Activated CD4-positive, alpha-beta T cell treated with anti-CD3 and anti-CD28 coated beads, Interleukin-2, amount 10 ng/mL, durations not matched to agents 24 days and 14 days (primary cell): ENCODE measurements around the gene TTC19. TPM values are rescaled to one million over a fixed set of nuclear protein-coding genes. Genes with fewer than 3 reads are reported as not detected.

Source experiments
- DNase-seq: peaks from one replicate; pipeline ENCODE4 v3.0.0; 2022
- H3K27ac Mint-ChIP-seq: one replicate; pipeline ENCODE4 v1.8.0; 2022; ENCODE audit warnings: mild to moderate bottlenecking, mixed read lengths
- H3K27me3 Mint-ChIP-seq: one replicate; pipeline ENCODE4 v1.8.0; 2022; ENCODE audit warnings: mixed read lengths
- H3K36me3 Mint-ChIP-seq: one replicate; pipeline ENCODE4 v1.8.0; 2022; ENCODE audit warnings: low read depth, mild to moderate bottlenecking, mixed read lengths
- H3K4me1 Mint-ChIP-seq: one replicate; pipeline ENCODE4 v1.8.0; 2021; ENCODE audit warnings: mixed read lengths
- H3K4me3 Mint-ChIP-seq: one replicate; pipeline ENCODE4 v1.8.0; 2022; ENCODE audit warnings: mild to moderate bottlenecking, moderate library complexity, mixed read lengths
- H3K9me3 Mint-ChIP-seq: one replicate; pipeline ENCODE4 v1.8.0; 2021; ENCODE audit warnings: mixed read lengths
- intact Hi-C: fragments of 100-400 bp; cut with micrococcal nuclease; formaldehyde crosslinking; loops from one replicate; pipeline ENCODE4 v1.15.1; 2023
- total RNA-seq: library from RNA; stranded (reverse); gene quantifications from 2 replicates; pipeline ENCODE4 v1.2.3, GENCODE V29; 2022

Gene TTC19
- total RNA-seq, 1 donor from 2014 or later, result 38.9 TPM

GRCh38 chr17:16066125-16066524, 66.5 kb downstream of the TTC19 start:
- no peak for DNase-seq
- peaks cover 9% of the 10 kb centered on the region for H3K4me1 Mint-ChIP-seq
- intact Hi-C loops, result no loop called here
- no peak overlapping the region for H3K4me3 Mint-ChIP-seq
- H3K9me3 Mint-ChIP-seq, result no peaks in the 10 kb centered on the region
- peaks cover 75% of the 10 kb centered on the region for H3K36me3 Mint-ChIP-seq
- no peak overlapping the region for H3K27ac Mint-ChIP-seq
- H3K27me3 Mint-ChIP-seq, result no peaks in the 10 kb centered on the region

DNA sequence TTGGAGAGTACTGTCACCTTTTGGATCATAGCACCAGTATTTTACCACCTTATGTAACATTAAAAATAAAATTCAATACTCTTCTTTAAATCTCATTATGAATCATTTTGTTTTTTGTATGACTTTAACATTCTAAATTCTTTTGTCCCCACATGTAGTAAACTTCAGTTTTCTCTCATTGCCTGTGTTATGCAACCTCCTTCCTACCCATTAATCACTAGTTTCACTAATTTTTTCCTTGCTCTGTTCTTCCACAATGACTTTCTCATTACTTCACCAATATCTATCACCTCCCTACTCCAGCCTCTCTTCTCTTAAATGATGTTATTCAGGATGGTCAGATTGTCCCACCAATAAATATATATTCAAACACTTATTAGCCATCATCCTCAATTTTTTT, 68.7 kb downstream of the TTC19 start:
- H3K27ac Mint-ChIP-seq, result no peak overlapping the region

DNA sequence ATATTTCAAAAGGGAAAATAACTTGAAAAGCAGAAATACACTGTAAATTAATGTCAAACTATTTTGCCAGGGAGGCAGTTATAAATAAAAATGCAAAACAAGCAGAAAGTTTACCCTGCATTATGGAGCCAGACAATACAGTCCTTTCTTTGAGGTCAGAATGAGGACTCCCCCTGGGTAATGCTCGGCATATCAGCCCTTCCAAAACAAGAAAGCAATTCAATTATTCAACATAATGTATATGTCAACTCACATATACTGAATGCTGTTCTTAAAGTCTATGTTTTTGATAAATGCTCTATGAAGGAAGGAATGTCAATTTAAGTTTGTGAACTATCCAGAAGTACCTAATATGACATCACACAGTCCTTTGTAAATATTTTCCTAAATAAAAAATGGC, 72.4 kb downstream of the TTC19 start:
- Mint-ChIP-seq H3K9me3 (no peaks in the 10 kb centered on the region), H3K36me3 (peaks cover 60% of the 10 kb centered on the region), H3K27ac (no peak overlapping the region), H3K27me3 (no peaks in the 10 kb centered on the region), H3K4me3 (no peak overlapping the region), H3K4me1 (peaks cover 8% of the 10 kb centered on the region)
- intact Hi-C loops, result no loop called here
- no peak for DNase-seq

More for the DNA sequence above, 68.7 kb downstream of the TTC19 start:
- intact Hi-C loops, result no loop called here
- no peak for DNase-seq
- no peak overlapping the region for H3K4me3 Mint-ChIP-seq
- no peaks in the 10 kb centered on the region for H3K27me3 Mint-ChIP-seq
- H3K36me3 Mint-ChIP-seq, result peaks cover 61% of the 10 kb centered on the region
- peaks cover 9% of the 10 kb centered on the region for H3K4me1 Mint-ChIP-seq
- H3K9me3 Mint-ChIP-seq, result no peaks in the 10 kb centered on the region

DNA sequence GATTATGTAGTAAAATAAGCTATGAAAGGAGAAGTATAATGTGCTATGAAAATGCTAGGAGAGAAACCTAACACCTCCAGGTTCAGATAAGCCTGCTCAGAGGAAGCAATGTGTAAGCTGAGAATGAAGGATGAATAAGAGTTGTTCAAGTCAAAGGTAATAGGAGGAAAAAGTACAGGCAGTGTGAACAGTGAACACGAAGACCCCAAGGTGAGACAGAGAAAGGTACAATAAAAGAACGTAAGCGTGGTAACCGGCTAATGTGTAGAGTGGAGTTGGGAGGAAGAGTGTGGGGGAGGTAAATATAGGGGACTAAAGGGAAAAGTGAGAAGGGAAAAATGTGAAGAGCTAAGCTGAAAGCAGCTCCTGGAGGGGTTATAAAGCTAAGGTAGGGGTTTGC, 74.2 kb downstream of the TTC19 start:
- no peak overlapping the region for H3K4me3 Mint-ChIP-seq
- peaks cover 3% of the 10 kb centered on the region for H3K4me1 Mint-ChIP-seq
- H3K27ac Mint-ChIP-seq, result no peak overlapping the region
- peaks cover 60% of the 10 kb centered on the region for H3K36me3 Mint-ChIP-seq
- H3K27me3 Mint-ChIP-seq, result no peaks in the 10 kb centered on the region
- H3K9me3 Mint-ChIP-seq, result no peaks in the 10 kb centered on the region
- no peak for DNase-seq
- intact Hi-C loops, result no loop called here

- Mint-ChIP-seq H3K27me3 (no peaks in the 10 kb centered on the region), H3K4me3 (no peak overlapping the region), H3K27ac (no peak overlapping the region), H3K9me3 (no peaks in the 10 kb centered on the region), H3K36me3 (peaks cover 61% of the 10 kb centered on the region), H3K4me1 (peaks cover 2% of the 10 kb centered on the region)
- intact Hi-C loops, result no loop called here
- no peak for DNase-seq
Observed at GRCh38 chr17:16074423-16074822, 74.8 kb downstream of the TTC19 start.

GRCh38 chr17:16075949-16076348, 76.3 kb downstream of the TTC19 start:
- no peak for DNase-seq
- Mint-ChIP-seq H3K9me3 (no peaks in the 10 kb centered on the region), H3K36me3 (peaks cover 57% of the 10 kb centered on the region), H3K27ac (no peak overlapping the region), H3K4me1 (peaks cover 2% of the 10 kb centered on the region), H3K4me3 (no peak overlapping the region), H3K27me3 (no peaks in the 10 kb centered on the region)
- intact Hi-C loops, result no loop called here

Other genes starting within 250 kb of the TTC19 start
- gene ADORA2B, start 54.7 kb upstream of the TTC19 start, total RNA-seq, result 1.9 and 3.1 TPM in 2 replicates
- 10.1 and 11.0 TPM in 2 replicates for gene ZSWIM7, start 120 bp upstream of the TTC19 start, total RNA-seq
- 119 and 133 TPM in 2 replicates for gene NCOR1, start 215.7 kb downstream of the TTC19 start, total RNA-seq
- 41.5 and 42.7 TPM in 2 replicates for gene PIGL, start 217.4 kb downstream of the TTC19 start, total RNA-seq